ENCODE measurements around the gene PYCARD. TPM values are rescaled to one million over a fixed set of nuclear protein-coding genes. Genes with fewer than 3 reads are reported as not detected.
A peak's percentile ranks its signal among the peaks of the same experiment; 100 is the strongest.

The PYCARD gene
- total and polyA plus RNA-seq, 2 donors (not counting 3 experiments of a cell fraction or from before 2014, with no cell fraction given), result 19.1 to 40.1 TPM

DNA sequence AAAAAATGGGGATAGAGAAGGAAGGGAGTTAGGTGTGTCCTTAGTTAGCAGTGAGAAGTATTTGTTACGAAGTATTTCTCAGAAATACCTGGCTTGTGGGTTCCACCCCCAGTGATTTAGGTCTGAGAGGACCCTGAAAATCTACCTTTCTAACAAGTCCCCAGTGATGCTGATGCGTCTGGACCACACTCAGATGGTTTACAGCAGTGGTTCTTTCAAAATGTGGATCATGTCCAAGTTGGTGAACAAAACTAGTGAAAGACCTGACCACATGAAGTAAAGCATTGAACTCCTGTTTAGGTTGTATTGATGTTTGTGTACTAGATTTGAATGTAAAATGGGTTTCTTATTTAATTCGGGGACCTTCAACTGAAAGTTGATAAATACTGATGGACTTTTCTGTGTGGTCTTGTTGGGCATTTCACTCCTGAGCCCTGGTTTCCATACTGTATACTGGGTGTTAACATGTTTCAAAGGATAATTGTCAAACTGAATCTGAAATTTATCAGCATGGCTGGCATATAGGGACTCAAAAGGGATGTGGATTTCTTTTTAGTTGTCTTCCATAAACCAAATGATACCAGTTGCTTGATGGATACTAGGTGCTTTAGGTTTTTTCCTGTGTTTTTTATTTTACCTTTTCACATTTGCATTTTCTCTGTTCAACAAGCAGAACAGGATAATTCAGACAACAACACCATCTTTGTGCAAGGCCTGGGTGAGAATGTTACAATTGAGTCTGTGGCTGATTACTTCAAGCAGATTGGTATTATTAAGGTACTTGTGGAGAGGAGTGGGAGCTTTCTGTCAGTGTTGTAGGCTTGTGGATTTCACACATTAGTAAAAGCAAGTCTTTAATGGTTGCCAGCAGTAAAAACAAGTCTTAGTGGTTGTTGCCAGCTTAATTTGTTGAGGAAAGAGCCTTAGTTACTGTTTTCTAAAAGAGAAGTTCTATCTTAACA is 13.8 kb downstream of the PYCARD start:
- peaks cover 77 to 82% of the 10 kb centered on the region in 2 experiments for H3K36me3 ChIP-seq (ENCODE audit: control insufficient read depth in 2 of 2, extremely low read depth in 1 of 2, insufficient read depth in 2 of 2, low read length in 2 of 2)
- dilution Hi-C loops (cut with MboI; ENCODE audit: extremely low pct_ligation_motif_present, low sequenced_read_pairs), result no loop called here
- TF ChIP-seq POLR2A (IDR thresholded peaks at IDR 0.05; ENCODE audit: low read depth, low read length) (peak; percentile 30), EZH2 (IDR thresholded peaks at IDR 0.05; ENCODE audit: borderline replicate concordance, low read depth, low read length, severe bottlenecking) (no peak), MYC (IDR thresholded peaks at IDR 0.05; ENCODE audit: low read depth, low read length) (no peak), GATA2 (IDR thresholded peaks at IDR 0.05; ENCODE audit: insufficient read depth, insufficient read length, low read depth, low read length) (no peak)
- TF ChIP-seq, protein P1, sequence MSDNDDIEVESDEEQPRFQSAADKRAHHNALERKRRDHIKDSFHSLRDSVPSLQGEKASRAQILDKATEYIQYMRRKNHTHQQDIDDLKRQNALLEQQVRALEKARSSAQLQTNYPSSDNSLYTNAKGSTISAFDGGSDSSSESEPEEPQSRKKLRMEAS (IDR thresholded peaks at IDR 0.05; ENCODE audit: insufficient read depth, insufficient read length), result no peak
- no peak overlapping the region for H3K27ac ChIP-seq (ENCODE audit: insufficient read depth, low read depth, low read length)
- no peaks in the 10 kb centered on the region for H3K9me3 ChIP-seq (replicated peaks; ENCODE audit: control insufficient read depth, insufficient read depth, low read length)
- peaks cover 71% of the 10 kb centered on the region for H3K79me2 ChIP-seq (ENCODE audit: control insufficient read depth, insufficient read depth, low read length)
- H4K20me1 ChIP-seq (replicated peaks; ENCODE audit: control insufficient read depth, extremely low read depth, insufficient read depth, low read length), result peaks cover 9% of the 10 kb centered on the region
- FAIRE-seq, result peak; percentile 43
- no peak overlapping the region for H3K9ac ChIP-seq (replicated peaks; ENCODE audit: extremely low read depth, insufficient read depth, low read length)
- H2AFZ ChIP-seq (ENCODE audit: low read depth, low read length), result no peak overlapping the region
- no peak overlapping the region for H3K4me3 ChIP-seq (replicated peaks in 1 of 3; ENCODE audit: insufficient read depth in 1 of 3, low read depth in 1 of 3, low read length in 3 of 3)
- intact Hi-C loops (cut with micrococcal nuclease), result no loop called here
- no peak for DNase-seq (ENCODE audit: low read depth, low spot score)
- no peak overlapping the region for H3K4me2 ChIP-seq (ENCODE audit: insufficient read depth, low read length)
- no peaks in the 10 kb centered on the region for H3K27me3 ChIP-seq (ENCODE audit: control insufficient read depth in 2 of 2, insufficient read depth in 2 of 2, low read length in 2 of 2)
- H3K9me1 ChIP-seq (replicated peaks; ENCODE audit: control insufficient read depth, extremely low read depth, insufficient read depth, low read length), result no peaks in the 10 kb centered on the region
- H3K4me1 ChIP-seq (ENCODE audit: control insufficient read depth, extremely low read depth, insufficient read depth, low read length), result no peaks in the 10 kb centered on the region
- ChIA-PET CTCF (interaction anchor here (1.8 kb wide), 1 partner anchor 145 kb away, joined by 3 read pairs; no protein-coding TSS in a partner anchor), POLR2A (interaction anchor here (1.8 kb wide), 1 partner anchor 9 kb away, joined by 5 read pairs; the partner anchor contains the start of gene FUS)
- BruUV-seq (replicated peaks), result no TSS peak

DNA sequence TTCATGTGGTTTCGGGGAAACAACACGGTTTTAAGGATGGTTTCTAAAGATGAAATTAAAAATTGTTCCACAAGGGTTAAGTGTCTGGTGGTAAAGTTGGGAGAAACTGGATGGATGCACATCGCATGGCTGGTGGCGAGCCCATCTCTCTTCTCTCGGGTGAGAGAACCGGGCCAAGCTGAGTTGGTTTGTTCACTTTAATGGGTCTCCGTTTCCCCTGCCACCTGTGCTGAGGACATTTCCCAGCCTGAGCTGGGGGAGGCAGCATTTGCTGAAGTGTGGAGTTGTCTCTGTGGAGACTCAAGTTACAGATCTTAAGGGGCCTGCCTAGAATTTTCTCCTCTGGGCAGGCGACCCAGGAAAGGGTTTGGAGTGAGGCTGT is 14.8 kb downstream of the PYCARD start:
- Histone ChIP-seq H3K27ac (ENCODE audit: insufficient read depth, low read depth, low read length) (no peak overlapping the region), H3K79me2 (ENCODE audit: control insufficient read depth, insufficient read depth, low read length) (peaks cover 80% of the 10 kb centered on the region), H3K36me3 (ENCODE audit: control insufficient read depth in 2 of 2, extremely low read depth in 1 of 2, insufficient read depth in 2 of 2, low read length in 2 of 2) (peaks cover 76% of the 10 kb centered on the region in 2 experiments), H4K20me1 (replicated peaks; ENCODE audit: control insufficient read depth, extremely low read depth, insufficient read depth, low read length) (peaks cover 18% of the 10 kb centered on the region), H2AFZ (ENCODE audit: low read depth, low read length) (no peak overlapping the region), H3K4me1 (ENCODE audit: control insufficient read depth, extremely low read depth, insufficient read depth, low read length) (peaks cover 5% of the 10 kb centered on the region), H3K27me3 (ENCODE audit: control insufficient read depth in 2 of 2, insufficient read depth in 2 of 2, low read length in 2 of 2) (no peaks in the 10 kb centered on the region), H3K9me1 (replicated peaks; ENCODE audit: control insufficient read depth, extremely low read depth, insufficient read depth, low read length) (no peaks in the 10 kb centered on the region), H3K4me3 (replicated peaks in 1 of 3; ENCODE audit: insufficient read depth in 1 of 3, low read depth in 1 of 3, low read length in 3 of 3) (no peak overlapping the region), H3K4me2 (ENCODE audit: insufficient read depth, low read length) (no peak overlapping the region), H3K9me3 (replicated peaks; ENCODE audit: control insufficient read depth, insufficient read depth, low read length) (no peaks in the 10 kb centered on the region), H3K9ac (replicated peaks; ENCODE audit: extremely low read depth, insufficient read depth, low read length) (no peak overlapping the region)
- intact Hi-C loops (cut with micrococcal nuclease), result no loop called here
- POLR2A ChIA-PET, result no interaction called here
- FAIRE-seq (no peak), DNase-seq (ENCODE audit: low read depth, low spot score) (no peak)
- no peak for TF ChIP-seq MYC (IDR thresholded peaks at IDR 0.05; ENCODE audit: low read depth, low read length)
- TF ChIP-seq, protein P2, sequence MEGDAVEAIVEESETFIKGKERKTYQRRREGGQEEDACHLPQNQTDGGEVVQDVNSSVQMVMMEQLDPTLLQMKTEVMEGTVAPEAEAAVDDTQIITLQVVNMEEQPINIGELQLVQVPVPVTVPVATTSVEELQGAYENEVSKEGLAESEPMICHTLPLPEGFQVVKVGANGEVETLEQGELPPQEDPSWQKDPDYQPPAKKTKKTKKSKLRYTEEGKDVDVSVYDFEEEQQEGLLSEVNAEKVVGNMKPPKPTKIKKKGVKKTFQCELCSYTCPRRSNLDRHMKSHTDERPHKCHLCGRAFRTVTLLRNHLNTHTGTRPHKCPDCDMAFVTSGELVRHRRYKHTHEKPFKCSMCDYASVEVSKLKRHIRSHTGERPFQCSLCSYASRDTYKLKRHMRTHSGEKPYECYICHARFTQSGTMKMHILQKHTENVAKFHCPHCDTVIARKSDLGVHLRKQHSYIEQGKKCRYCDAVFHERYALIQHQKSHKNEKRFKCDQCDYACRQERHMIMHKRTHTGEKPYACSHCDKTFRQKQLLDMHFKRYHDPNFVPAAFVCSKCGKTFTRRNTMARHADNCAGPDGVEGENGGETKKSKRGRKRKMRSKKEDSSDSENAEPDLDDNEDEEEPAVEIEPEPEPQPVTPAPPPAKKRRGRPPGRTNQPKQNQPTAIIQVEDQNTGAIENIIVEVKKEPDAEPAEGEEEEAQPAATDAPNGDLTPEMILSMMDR (IDR thresholded peaks at IDR 0.05; ENCODE audit: extremely low read depth in 1 of 2, insufficient read depth in 1 of 2, low read depth in 1 of 2, low read length in 2 of 2), result no peak
- TF ChIP-seq POLR2AphosphoS5 (IDR thresholded peaks at IDR 0.05; ENCODE audit: insufficient read depth, low read depth, low read length), result no peak
- TF ChIP-seq GATA2 (IDR thresholded peaks at IDR 0.05; ENCODE audit: insufficient read depth, insufficient read length, low read depth, low read length), result no peak
- TF ChIP-seq, protein P1 (IDR thresholded peaks at IDR 0.05; ENCODE audit: insufficient read depth, insufficient read length), result no peak
- peak; percentile 27 for TF ChIP-seq POLR2A (IDR thresholded peaks at IDR 0.05; ENCODE audit: low read depth, low read length)
- TF ChIP-seq FOS (IDR thresholded peaks at IDR 0.05; ENCODE audit: borderline replicate concordance, insufficient read depth, low read length), result no peak
- BruUV-seq (replicated peaks), result no TSS peak
- CTCF ChIA-PET, result no interaction called here
- dilution Hi-C loops (cut with MboI; ENCODE audit: extremely low pct_ligation_motif_present, low sequenced_read_pairs), result no loop called here
